Endodermal cell (in vitro differentiated cells): Measurements from ENCODE around the gene TRAPPC13. TPM values are rescaled to one million over a fixed set of nuclear protein-coding genes. Genes with fewer than 3 reads are reported as not detected.

Source experiments
- DNase-seq: peaks from one replicate; pipeline ENCODE4 v3.0.0-alpha.2; 2017
- H3K27ac ChIP-seq: 2 replicates; pipeline ENCODE4 v1.5.1; 2013; ENCODE audit warnings: mild to moderate bottlenecking, low read depth, low read length, moderate library complexity
- H3K27me3 ChIP-seq: 2 replicates; pipeline ENCODE4 v1.6.1; 2013; ENCODE audit warnings: mild to moderate bottlenecking, low read length, moderate library complexity; ENCODE audit not compliant: insufficient read depth, control insufficient read depth, poor library complexity, severe bottlenecking
- H3K36me3 ChIP-seq: 2 replicates; pipeline ENCODE4 v1.7.0; 2013; ENCODE audit warnings: mild to moderate bottlenecking, low read length, moderate library complexity; ENCODE audit not compliant: control insufficient read depth, insufficient read depth
- H3K4me1 ChIP-seq: one replicate; pipeline ENCODE4 v1.7.0; 2013; ENCODE audit warnings: low read length; ENCODE audit not compliant: control insufficient read depth, insufficient read depth
- H3K4me3 ChIP-seq: 2 replicates; pipeline ENCODE4 v1.5.1; 2013; ENCODE audit warnings: mild to moderate bottlenecking, low read length, moderate library complexity
- H3K9ac ChIP-seq: 2 replicates; pipeline ENCODE4 v1.6.1; 2013; ENCODE audit warnings: mild to moderate bottlenecking, low read length, moderate library complexity; ENCODE audit not compliant: poor library complexity, severe bottlenecking; ENCODE audit errors: extremely low read depth
- H3K9me3 ChIP-seq: 2 replicates; pipeline ENCODE4 v1.6.1; 2013; ENCODE audit warnings: mild to moderate bottlenecking, low read length, moderate library complexity; ENCODE audit not compliant: control insufficient read depth
- H3K27ac Mint-ChIP-seq: 2 replicates; pipeline ENCODE4 v1.8.0; 2020; ENCODE audit warnings: mixed read lengths
- H3K27me3 Mint-ChIP-seq: 2 replicates; pipeline ENCODE4 v1.8.0; 2021; ENCODE audit warnings: mild to moderate bottlenecking, mixed read lengths; ENCODE audit not compliant: insufficient read depth
- H3K36me3 Mint-ChIP-seq: 2 replicates; pipeline ENCODE4 v1.8.0; 2020; ENCODE audit warnings: low read depth, mixed read lengths
- H3K4me1 Mint-ChIP-seq: 2 replicates; pipeline ENCODE4 v1.8.0; 2020; ENCODE audit warnings: mixed read lengths
- H3K4me3 Mint-ChIP-seq: 2 replicates; pipeline ENCODE4 v1.8.0; 2020; ENCODE audit warnings: mild to moderate bottlenecking, moderate library complexity, mixed read lengths
- H3K9me3 Mint-ChIP-seq: 2 replicates; pipeline ENCODE4 v1.8.0; 2020; ENCODE audit warnings: mild to moderate bottlenecking, mixed read lengths
- CTCF ChIP-seq: fragments of 200-600 bp; sonication (generic); conservative IDR thresholded peaks from 2 replicates; pipeline ENCODE4 v1.5.0; 2021; ENCODE audit warnings: antibody characterized with exemption, mild to moderate bottlenecking
- WGBS, 2 experiments: methylation state at CpG; one replicate each; pipeline versions ENCODE4 v1.1.5 to v1.1.7; 2013; ENCODE audit warnings: missing lambda C conversion rate in 2 of 2, mixed read lengths in 1 of 2; ENCODE audit not compliant: insufficient coverage in 1 of 2, insufficient read length in 1 of 2; 5-methylcytosine and 5-hydroxymethylcytosine counted together
- total RNA-seq, 2 donors: library from RNA; stranded (reverse); fragmentation: NEBNext Ultra II Directional in 1 of 2; extraction: Animal tissue kit (Norgen Biotek cat#: 25700) in 1 of 2; gene quantifications; 2 replicates in 1 of 2; 3 replicates in 1 of 2; pipeline ENCODE4 v1.2.1, GENCODE V29; 2021

TRAPPC13 gene
- total RNA-seq, 2 donors from 2014 or later = 19.0 to 26.0 TPM

GRCh38 chr5:65704621-65705239 is 79.9 kb downstream of the TRAPPC13 start:
- Mint-ChIP-seq H3K36me3 (peaks cover 34% of the 10 kb centered on the region), H3K9me3 (no peaks in the 10 kb centered on the region), H3K27ac (no peak overlapping the region), H3K4me3 (no peak overlapping the region), H3K27me3 (no peaks in the 10 kb centered on the region), H3K4me1 (peaks cover 3% of the 10 kb centered on the region)
- no peak for TF ChIP-seq CTCF
- Histone ChIP-seq H3K9ac (no peak overlapping the region), H3K9me3 (no peaks in the 10 kb centered on the region), H3K4me1 (peaks cover 3% of the 10 kb centered on the region), H3K27ac (no peak overlapping the region), H3K4me3 (no peak overlapping the region), H3K27me3 (peaks cover 23% of the 10 kb centered on the region), H3K36me3 (peaks cover 15% of the 10 kb centered on the region)
- no peak for DNase-seq
- 53 to 100% methylated on average over 1 to 2 of the region's 2 CpGs for WGBS, 2 experiments

GRCh38 chr5:65707663-65708062 is 82.8 kb downstream of the TRAPPC13 start:
- WGBS, 2 experiments = 89 to 100% methylated on average over 1 to 4 of the region's 4 CpGs

GRCh38 chr5:65708145-65708544 is 83.3 kb downstream of the TRAPPC13 start:
- H3K27me3 Mint-ChIP-seq = no peaks in the 10 kb centered on the region
- no peak overlapping the region for H3K27ac Mint-ChIP-seq
- Histone ChIP-seq H3K4me3 (no peak overlapping the region), H3K9ac (no peak overlapping the region), H3K9me3 (no peaks in the 10 kb centered on the region), H3K4me1 (no peaks in the 10 kb centered on the region), H3K36me3 (peaks cover 32% of the 10 kb centered on the region), H3K27me3 (peaks cover 10% of the 10 kb centered on the region), H3K27ac (no peak overlapping the region)
- WGBS, 2 experiments = 93 to 94% methylated on average over 3 to 4 of the region's 4 CpGs
- peaks cover 34% of the 10 kb centered on the region for H3K36me3 Mint-ChIP-seq
- peaks cover 3% of the 10 kb centered on the region for H3K4me1 Mint-ChIP-seq
- no peak for TF ChIP-seq CTCF
- H3K9me3 Mint-ChIP-seq = no peaks in the 10 kb centered on the region
- no peak overlapping the region for H3K4me3 Mint-ChIP-seq
- no peak for DNase-seq

More at GRCh38 chr5:65707663-65708062, 82.8 kb downstream of the TRAPPC13 start:
- peaks cover 15% of the 10 kb centered on the region for H3K27me3 ChIP-seq
- no peak for DNase-seq
- Mint-ChIP-seq H3K9me3 (no peaks in the 10 kb centered on the region), H3K36me3 (peaks cover 34% of the 10 kb centered on the region), H3K4me3 (no peak overlapping the region), H3K27ac (no peak overlapping the region), H3K4me1 (peaks cover 3% of the 10 kb centered on the region), H3K27me3 (no peaks in the 10 kb centered on the region)
- no peak overlapping the region for H3K4me3 ChIP-seq
- TF ChIP-seq CTCF = no peak
- H3K27ac ChIP-seq = no peak overlapping the region
- H3K9ac ChIP-seq = no peak overlapping the region
- H3K4me1 ChIP-seq = no peaks in the 10 kb centered on the region
- no peaks in the 10 kb centered on the region for H3K9me3 ChIP-seq
- peaks cover 34% of the 10 kb centered on the region for H3K36me3 ChIP-seq

Other genes with a start within 250 kb of the TRAPPC13 start
- gene ADAMTS6, start 143.1 kb upstream of the TRAPPC13 start, total RNA-seq = 1 to 10 TPM; 2.8 to 4.3 TPM
- 10 to 100 TPM; 49.9 to 66.7 TPM for gene CENPK, start 61.9 kb upstream of the TRAPPC13 start, total RNA-seq
- gene PPWD1, start 61.7 kb upstream of the TRAPPC13 start, total RNA-seq = 10 to 100 TPM; 47.0 to 48.6 TPM
- 10 to 100 TPM; 13.5 to 17.5 TPM for gene TRIM23, start 694 bp upstream of the TRAPPC13 start, total RNA-seq
- 1 to 10 TPM; 2.9 to 3.6 TPM for gene SHLD3, start within 50 bp of the TRAPPC13 start, total RNA-seq
- gene SGTB, start 97.1 kb downstream of the TRAPPC13 start, total RNA-seq = 10 to 100 TPM; 14.6 to 17.9 TPM
- 100 to 1,000 TPM; 110 to 136 TPM for gene NLN, start 97.2 kb downstream of the TRAPPC13 start, total RNA-seq